ENCODE measurements around the gene DSTN. TPM values are rescaled to one million over a fixed set of nuclear protein-coding genes. Genes with fewer than 3 reads are reported as not detected.

The DSTN gene
- total RNA-seq, 1 experiment from 2014 or later, result 239 TPM

DNA sequence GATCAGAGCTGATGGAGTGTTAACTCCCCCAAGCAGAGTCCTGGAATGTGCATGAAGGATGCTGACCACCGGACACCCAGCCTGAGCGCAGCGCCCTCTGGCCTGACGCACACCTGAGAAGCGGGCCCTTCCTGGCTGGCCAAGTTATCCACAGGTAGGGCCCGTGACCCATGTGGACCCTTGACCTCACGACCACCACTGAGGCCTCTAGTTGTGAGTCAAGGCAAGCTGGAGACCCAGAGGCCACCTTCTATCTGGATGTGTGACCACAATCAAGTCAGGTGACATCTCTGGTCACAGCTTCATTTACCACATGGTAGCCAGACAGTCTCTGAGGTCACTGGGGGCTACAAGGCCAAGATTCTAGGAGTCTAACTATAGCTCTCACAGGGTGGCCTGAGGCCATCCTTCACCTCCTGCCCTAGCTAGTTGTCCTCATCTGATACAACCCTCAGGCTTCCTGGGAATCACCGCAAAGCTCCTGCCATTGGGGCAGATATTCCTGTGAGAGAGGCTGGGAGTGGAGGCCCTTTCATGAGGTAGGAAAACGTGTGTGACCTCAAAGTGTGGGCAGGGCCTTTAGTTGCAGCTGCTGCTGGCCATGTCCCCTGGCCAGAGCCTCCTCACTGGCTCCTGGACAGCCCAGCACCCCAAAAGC lies 53.1 kb downstream of the DSTN start:
- no peak for DNase-seq (ENCODE audit: low read depth)

DNA sequence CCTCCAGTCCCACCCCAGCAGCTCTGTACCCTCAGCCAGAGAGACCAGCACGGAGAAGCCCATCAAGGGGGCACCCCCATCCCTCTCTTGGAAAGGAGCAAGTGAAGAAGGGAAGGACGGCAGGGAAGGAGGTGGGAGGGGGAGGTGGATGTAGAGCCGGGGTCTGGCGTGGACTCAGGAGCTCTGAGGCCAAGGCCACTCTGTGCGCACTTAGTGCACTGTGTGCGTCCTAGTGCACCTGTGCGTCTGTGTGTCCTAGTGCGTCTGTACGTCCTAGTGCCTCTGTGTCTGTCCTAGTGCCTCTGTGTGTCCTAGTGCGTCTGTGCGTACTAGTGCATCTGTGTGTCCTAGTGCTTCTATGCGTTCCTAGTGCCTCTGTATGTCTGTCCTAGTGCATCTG lies 54.2 kb downstream of the DSTN start:
- DNase-seq (ENCODE audit: low read depth), result no peak

DNA sequence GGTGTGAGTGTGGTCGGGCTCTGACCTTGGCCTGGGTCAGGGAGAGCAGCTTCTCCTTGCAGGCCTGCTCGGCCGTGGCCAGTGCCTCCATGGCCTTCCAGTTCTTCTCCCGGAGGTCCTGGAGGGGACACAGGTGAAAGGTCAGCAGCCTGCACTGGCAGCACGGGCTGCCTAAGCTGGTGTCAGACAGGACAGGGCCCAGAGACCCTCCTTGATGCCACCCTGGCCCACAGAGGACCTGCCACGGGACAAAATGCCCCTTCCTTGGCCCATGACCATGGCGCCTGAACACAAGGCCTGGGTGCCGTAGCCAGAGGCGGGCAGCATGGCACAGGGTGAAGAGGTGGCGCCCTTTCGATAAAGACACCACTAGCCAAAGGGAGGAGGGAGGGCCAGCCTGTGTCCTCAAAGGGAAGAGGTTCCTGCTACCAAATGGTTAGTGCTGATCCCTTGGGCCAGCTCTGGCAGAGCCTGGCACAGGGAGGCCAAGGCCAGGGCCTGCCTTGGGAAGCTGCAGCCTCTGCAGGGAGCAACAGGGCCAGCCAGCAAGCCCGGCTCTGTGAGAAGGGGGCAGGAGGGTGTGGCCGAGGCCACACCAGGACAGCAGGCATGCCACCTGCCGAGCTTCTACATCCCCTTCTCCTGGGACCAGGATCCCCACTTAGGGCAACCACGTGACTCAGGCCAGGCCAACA lies 54.8 kb downstream of the DSTN start:
- no peak for DNase-seq (ENCODE audit: low read depth)

GRCh38 chr20:17625246-17626051 lies 55.6 kb downstream of the DSTN start:
- DNase-seq (ENCODE audit: low read depth), result no peak

- no peak for DNase-seq (ENCODE audit: low read depth)
Measured at GRCh38 chr20:17626217-17627007, 56.5 kb downstream of the DSTN start.

DNA sequence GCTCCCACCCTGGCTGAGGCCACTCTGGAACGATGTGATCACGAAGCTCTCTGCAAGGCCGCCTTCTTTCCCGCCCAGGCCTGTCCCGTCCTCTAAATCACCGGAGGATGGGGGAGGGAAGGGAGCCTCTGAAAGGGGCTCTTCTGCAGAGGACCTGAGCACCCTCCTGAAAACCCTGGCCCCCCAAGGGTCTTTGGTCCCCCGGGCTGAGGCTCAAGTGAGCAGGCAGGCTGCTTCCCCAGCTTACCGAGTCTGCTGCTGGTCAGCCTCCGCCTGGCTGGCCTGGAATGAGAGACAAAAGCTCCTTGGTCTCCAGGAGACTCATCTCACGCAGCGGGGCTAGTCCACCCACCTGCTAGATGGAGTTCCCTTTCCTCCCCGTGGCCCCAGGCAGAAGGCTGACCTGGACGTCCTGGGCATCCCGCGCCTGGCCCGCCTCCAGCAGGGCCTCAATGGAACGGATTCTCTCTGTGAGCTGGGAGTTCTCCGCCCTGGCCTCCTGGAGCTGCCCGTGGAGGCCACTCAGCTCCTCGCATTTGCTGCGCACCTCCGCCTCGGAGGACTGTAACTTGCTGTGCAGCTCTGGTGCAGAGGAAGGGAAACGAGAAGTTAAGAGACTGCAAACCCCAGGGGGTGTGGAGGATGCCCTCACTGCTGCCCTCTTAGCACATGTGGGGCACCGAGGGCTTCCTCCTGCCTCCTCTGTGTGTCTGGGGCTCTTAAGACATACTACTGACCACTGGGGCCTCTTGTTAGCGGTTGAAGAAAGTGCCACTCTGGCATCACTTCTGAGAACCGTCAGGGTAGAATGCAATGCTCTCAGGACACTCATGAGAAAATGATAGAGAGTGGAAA lies 57.5 kb downstream of the DSTN start:
- no peak for DNase-seq (ENCODE audit: low read depth)

GRCh38 chr20:17628101-17628841 lies 58.4 kb downstream of the DSTN start:
- no peak for DNase-seq (ENCODE audit: low read depth)

DNA sequence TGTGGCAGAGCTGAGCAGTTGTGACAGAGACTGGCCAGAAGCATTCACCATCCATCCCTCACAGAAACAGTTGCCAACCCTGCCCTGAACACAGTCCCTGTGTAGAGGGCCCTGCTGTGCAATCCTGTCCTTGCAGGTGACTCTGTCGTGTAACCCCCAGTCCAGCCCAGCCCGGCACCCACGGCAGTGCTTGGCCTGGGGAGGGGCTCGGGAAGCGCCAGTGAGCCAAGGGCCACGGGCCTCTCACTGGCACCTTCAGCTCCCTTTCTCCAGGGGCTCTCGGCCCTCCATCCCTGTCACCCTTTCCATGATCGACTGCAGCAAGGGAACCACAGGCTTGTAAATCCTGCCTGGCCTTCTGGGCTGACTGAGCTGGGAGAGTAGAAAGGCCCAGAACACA lies 59.1 kb downstream of the DSTN start:
- no peak for DNase-seq (ENCODE audit: low read depth)

DNA sequence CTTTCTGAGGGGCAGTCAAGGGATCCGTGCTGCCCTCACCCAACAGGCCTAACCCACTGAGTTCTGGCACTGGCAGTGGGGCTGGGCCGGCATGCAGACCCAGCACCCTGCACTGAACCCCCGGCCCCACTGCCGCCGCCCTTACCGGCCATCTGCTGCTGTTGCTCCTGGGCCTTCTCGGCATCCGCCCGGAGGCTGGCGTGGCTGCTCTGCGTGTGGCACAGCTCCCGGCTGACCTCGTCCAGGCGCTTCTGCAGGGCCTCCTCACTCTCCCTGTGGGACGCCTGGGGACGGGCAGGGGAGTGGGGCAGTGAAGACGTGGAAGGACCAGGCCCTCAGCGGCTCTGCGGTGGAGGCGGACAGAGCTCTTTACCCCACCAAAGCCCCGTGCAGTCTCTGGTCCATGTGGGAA lies 59.8 kb downstream of the DSTN start:
- DNase-seq (ENCODE audit: low read depth), result no peak

- DNase-seq (ENCODE audit: low read depth), result no peak
Measured at GRCh38 chr20:17630151-17630805, 60.4 kb downstream of the DSTN start.

DNA sequence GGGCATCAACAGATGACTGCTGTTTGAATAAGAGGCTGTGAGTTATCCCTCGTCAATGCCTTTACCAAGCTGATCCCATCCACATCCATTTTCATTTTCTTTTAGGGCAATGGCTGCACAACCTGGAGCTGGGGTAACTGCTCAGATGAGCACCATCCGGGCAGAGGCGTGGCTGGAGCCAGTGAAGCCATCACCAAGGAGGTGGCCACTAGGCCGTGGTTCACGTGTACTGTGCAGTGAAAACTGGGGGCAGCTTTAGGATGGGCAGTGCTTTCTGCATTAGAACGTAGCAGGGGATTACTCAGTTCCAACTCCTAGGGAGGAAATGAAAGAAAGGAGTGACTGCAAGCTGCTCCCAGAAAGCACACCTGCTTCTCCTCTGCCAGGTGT lies 60.9 kb downstream of the DSTN start:
- no peak for DNase-seq (ENCODE audit: low read depth)

DNA sequence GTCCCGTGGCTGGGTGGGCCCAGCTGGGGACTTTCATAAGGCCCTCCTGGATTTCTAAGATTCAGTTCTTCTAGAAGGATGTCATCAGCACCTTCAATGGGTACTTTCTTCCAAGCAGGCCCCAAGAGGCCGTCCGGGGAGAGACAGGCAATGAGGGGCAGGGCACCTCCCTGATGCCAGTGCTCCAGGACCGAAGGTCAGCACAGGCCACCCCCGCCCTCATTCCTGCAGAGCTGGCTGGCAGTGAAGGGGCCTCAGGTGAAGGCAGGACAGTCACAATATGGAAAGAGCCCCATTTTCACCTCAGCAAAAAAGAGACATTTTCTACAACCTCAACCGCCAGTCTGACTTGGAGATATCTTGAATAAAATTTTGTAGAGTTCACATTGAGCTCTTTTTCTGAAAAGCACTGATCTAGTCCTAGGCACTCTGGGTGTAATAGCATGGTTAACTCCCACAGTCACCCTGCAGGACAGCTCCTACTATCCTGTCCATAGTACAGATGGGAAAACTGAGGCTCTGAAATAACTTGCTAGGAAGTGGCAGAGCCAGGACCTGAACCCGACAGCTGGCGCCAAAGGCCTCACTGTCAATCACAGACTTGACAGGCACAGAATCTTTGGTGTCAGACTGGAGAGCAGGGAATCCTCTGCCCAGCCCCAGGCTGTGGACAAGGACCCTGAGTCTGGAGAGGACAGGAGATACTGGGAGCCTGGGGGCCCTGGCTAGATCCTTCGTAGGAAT lies 61.9 kb downstream of the DSTN start:
- no peak for DNase-seq (ENCODE audit: low read depth)

- no peak for DNase-seq (ENCODE audit: low read depth)
Measured at GRCh38 chr20:17633221-17633849, 63.5 kb downstream of the DSTN start.

DNA sequence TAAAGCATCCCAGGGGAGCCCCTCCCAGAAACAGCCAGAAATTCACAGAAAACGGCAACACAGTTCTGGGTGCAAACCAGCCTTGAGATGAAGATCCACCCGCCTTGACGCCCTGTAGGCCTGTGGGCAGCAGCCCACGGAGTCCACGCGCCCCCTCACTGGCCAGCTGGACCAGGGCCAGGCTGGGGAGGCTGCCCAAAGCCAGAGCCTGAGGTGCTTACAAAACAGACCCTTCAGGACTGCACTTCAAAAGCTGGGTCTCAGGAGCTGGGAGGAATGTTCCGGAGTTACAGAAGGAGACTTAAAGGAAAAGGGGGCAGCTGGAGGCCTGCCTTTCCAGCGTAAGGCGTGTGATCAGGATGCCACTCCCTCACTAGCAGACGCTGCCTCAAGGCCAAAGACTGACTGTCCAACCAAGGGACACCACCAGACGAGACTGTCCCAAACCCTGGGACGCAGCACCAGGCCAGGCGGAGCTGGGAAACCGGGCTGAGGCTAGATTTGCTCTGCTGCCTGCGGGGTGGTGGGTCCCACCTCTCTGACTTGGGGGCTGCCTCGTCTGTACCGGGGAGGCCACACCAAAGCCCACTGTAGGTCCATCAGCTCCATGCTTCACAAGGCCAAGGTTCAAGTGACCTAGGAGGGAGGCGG lies 64.1 kb downstream of the DSTN start:
- DNase-seq (ENCODE audit: low read depth), result no peak

DNA sequence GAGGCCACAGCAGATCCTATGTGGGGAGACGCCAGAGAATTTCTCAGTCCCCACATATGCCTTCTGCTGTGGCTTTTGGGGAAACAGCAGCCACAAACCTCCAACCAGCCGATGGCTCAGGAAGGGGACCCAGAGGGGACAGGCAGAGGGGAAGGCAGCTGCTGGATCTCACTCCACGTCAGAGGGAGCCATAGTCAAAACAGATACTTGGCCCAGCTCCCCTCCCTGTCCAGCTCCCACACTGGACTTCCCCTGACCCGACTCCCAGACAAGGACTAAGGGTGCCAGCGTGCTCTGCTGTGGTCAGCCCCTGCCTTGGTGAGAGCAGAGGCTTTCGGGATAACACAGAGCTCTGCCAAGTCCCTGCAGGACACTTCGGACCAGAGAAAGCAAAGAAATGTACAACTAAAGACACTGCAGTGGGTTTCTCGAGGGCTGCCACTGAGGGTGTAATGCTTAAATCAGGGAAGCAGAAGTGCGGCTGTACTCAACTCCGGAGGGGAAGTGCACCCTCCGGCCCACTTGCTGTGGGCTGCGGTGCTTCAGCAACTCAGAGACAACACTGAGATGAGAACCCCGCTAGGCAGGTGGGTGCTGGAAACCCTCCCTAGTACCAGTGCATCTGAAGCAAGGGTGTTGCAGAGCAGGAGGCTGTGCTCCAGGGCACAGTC lies 64.9 kb downstream of the DSTN start:
- no peak for DNase-seq (ENCODE audit: low read depth)

DNA sequence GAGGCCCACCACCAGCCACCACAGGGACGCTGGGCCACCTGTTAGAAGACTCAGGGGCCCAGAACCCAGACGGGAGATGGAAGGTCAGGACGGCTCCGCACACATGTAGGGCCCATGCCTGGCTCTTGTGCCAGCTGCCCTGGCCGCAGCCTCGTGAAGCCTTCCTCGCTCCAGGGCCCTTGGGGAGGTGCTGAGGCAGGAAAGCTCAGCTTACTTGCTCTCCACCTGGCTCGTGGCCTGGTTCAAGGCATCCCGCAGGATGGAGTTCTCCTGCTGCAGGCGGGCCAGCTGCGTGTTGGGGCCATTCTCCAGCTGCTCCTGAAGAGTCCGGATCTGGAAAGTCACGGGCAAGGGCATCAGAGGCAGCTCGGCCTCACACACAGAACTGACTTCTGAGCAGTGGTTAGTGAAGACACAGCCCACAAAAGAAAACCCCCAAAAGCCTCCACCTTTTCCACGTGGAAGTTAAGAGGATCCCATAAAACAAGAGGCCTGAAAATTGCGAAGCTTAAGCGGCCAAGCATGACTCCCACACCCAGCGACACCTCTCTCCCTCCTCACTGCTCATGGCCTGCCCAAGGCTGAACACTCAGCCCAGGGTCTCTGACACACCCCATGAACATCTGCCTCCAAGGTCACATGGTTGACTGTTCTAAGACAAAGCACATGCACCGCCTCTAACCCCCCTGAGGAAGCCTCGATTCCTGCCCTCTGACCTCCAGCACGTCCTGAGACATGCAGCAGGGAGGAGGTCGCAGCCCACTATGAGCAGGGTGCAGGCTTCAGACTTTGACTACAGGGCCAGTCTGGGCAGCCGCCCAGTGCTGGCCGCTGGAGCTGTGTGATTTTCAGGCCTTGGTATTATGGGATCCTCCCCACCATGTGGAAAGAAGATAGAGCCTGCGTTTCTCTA lies 65.7 kb downstream of the DSTN start:
- no peak for DNase-seq (ENCODE audit: low read depth)

All from HT1080 (cell line).